OCI-LY7 (cell line): ENCODE data around the gene ZNF883. TPM values are rescaled to one million over a fixed set of nuclear protein-coding genes. Genes with fewer than 3 reads are reported as not detected.
A peak's percentile ranks its signal among the peaks of the same experiment; 100 is the strongest.

Experiments used
- BruUV-seq: library from RNA; stranded (reverse); fragments of 400-500 nt; replicated peaks from 2 replicates; lab custom pipeline; 2021; lab: Mats Ljungman, UMichigan
- CTCF ChIA-PET: fragments of 300-600 bp; sonication (Branson Sonifier 250); formaldehyde crosslinking; loops from one replicate; lab custom pipeline; 2022; ENCODE audit warnings: antibody characterized with exemption; ENCODE audit not compliant: unreplicated experiment; lab: Charles Lee
- POLR2A ChIA-PET: fragments of 300-600 bp; sonication (Branson Sonifier 250); formaldehyde crosslinking; loops from one replicate; lab custom pipeline; 2022; ENCODE audit warnings: antibody characterized with exemption; lab: Charles Lee
- DNase-seq: peaks from one replicate; pipeline ENCODE4 v3.0.0-alpha.2; 2015; ENCODE audit warnings: low spot score
- H2AFZ ChIP-seq: fragments of 200-600 bp; sonication (generic), shearing (Covaris generic); 2 replicates; pipeline ENCODE4 v1.6.1; 2014; ENCODE audit warnings: mild to moderate bottlenecking, antibody characterized with exemption, low read length, moderate library complexity
- H3K27ac ChIP-seq: fragments of 200-600 bp; sonication (generic); 2 replicates; pipeline ENCODE4 v1.5.1; 2014; ENCODE audit warnings: mixed run types, low read depth, mild to moderate bottlenecking, moderate library complexity, low read length, inconsistent platforms; ENCODE audit not compliant: poor library complexity, severe bottlenecking
- H3K36me3 ChIP-seq: fragments of 200-600 bp; sonication (generic); 2 replicates; pipeline ENCODE4 v1.6.1; 2014; ENCODE audit warnings: mild to moderate bottlenecking, antibody characterized with exemption, low read length, moderate library complexity, mixed read lengths; ENCODE audit not compliant: insufficient read depth
- H3K4me1 ChIP-seq: fragments of 200-600 bp; sonication (generic); 2 replicates; pipeline ENCODE4 v1.5.1; 2014; ENCODE audit warnings: mild to moderate bottlenecking, low read length; ENCODE audit not compliant: insufficient read depth, poor library complexity, severe bottlenecking
- H3K4me2 ChIP-seq: fragments of 200-600 bp; sonication (generic); 2 replicates; pipeline ENCODE4 v1.6.1; 2014; ENCODE audit warnings: mild to moderate bottlenecking, low read length
- H3K4me3 ChIP-seq: fragments of 200-600 bp; sonication (generic); 2 replicates; pipeline ENCODE4 v1.5.1; 2014; ENCODE audit warnings: mild to moderate bottlenecking, low read depth, low read length; ENCODE audit not compliant: poor library complexity, severe bottlenecking
- H3K79me2 ChIP-seq: fragments of 200-600 bp; sonication (generic); 2 replicates; pipeline ENCODE4 v1.6.1; 2016; ENCODE audit warnings: low read depth, mild to moderate bottlenecking, low read length, moderate library complexity, mixed read lengths; ENCODE audit not compliant: insufficient read depth
- H3K9me2 ChIP-seq: fragments of 200-600 bp; sonication (generic); 2 replicates; pipeline ENCODE4 v1.6.1; 2016; ENCODE audit warnings: mild to moderate bottlenecking, low read length, mixed read lengths; ENCODE audit not compliant: insufficient read depth
- H3K9me3 ChIP-seq: fragments of 200-600 bp; sonication (generic); 2 replicates; pipeline ENCODE4 v1.6.1; 2014; ENCODE audit warnings: mild to moderate bottlenecking, mixed run types, low read length, mixed read lengths
- H4K20me1 ChIP-seq: fragments of 200-600 bp; sonication (generic); 2 replicates; pipeline ENCODE4 v1.6.1; 2014; ENCODE audit warnings: mild to moderate bottlenecking, antibody characterized with exemption, low read length, moderate library complexity, mixed read lengths; ENCODE audit not compliant: insufficient read depth
- CTCF ChIP-seq: fragments of 200-600 bp; sonication (generic); conservative IDR thresholded peaks from 2 replicates; pipeline ENCODE4 v1.5.1; 2014; ENCODE audit warnings: mild to moderate bottlenecking, antibody characterized with exemption, low read length, moderate library complexity, mixed read lengths
- EZH2phosphoT487 ChIP-seq: fragments of 200-600 bp; sonication (generic); IDR thresholded peaks from 2 replicates; pipeline ENCODE4 v1.6.1; 2018; ENCODE audit warnings: low read depth, borderline replicate concordance, mild to moderate bottlenecking, mixed run types, antibody characterized with exemption, low read length, moderate library complexity, mixed read lengths
- intact Hi-C: fragments of 100-400 bp; cut with micrococcal nuclease; formaldehyde crosslinking; loops from one replicate; pipeline ENCODE4 v1.10.0; 2022; ENCODE audit not compliant: unreplicated experiment
- total RNA-seq, 2 experiments: library from RNA; depleted of rRNA in 1 of 2; stranded (reverse); fragments of >200 nt in 1 of 2; shearing (Covaris generic) in 1 of 2; gene quantifications; 2 replicates each; pipeline ENCODE4 v1.2.3, GENCODE V29; 2014 to 2022

Gene ZNF883
- total RNA-seq, 2 experiments from 2014 or later, result not detected

DNA sequence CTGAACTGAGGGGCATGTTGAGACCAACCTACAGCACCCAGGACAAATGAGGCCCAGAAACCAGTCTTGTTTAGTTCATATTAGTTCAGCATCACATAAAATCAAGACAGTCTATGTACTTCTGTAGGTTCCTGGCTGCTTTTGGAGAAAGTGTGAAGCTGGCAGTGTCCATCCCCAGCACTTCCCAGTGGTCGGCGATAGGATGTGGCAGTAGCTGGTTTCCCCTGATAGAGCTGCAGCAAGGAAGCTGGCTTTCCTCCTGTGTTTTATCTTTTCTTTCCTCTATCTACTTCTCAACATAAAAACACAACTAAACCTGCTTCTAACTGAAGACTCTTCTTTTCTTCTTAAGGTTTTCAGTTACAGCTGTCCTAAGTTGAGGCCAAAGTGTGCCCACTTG, 78.3 kb downstream of the ZNF883 start:
- Histone ChIP-seq H3K36me3 (no peaks in the 10 kb centered on the region), H3K27ac (no peak overlapping the region), H3K9me3 (no peaks in the 10 kb centered on the region), H3K9me2 (no peaks in the 10 kb centered on the region), H3K79me2 (no peaks in the 10 kb centered on the region), H3K4me3 (no peak overlapping the region), H3K4me2 (no peak overlapping the region), H4K20me1 (no peaks in the 10 kb centered on the region), H2AFZ (no peak overlapping the region), H3K4me1 (no peaks in the 10 kb centered on the region)
- ChIA-PET CTCF (no interaction called here), POLR2A (no interaction called here)
- intact Hi-C loops, result no loop called here
- no peak for TF ChIP-seq EZH2phosphoT487
- TF ChIP-seq CTCF, result no peak
- DNase-seq, result no peak
- no TSS peak for BruUV-seq

GRCh38 chr9:112925058-112925641, 86.8 kb downstream of the ZNF883 start:
- H3K36me3 ChIP-seq, result no peaks in the 10 kb centered on the region
- ChIA-PET CTCF (no interaction called here), POLR2A (no interaction called here)
- no TSS peak for BruUV-seq
- H2AFZ ChIP-seq, result no peak overlapping the region
- no peak overlapping the region for H3K4me3 ChIP-seq
- no peaks in the 10 kb centered on the region for H3K79me2 ChIP-seq
- no peaks in the 10 kb centered on the region for H3K9me3 ChIP-seq
- intact Hi-C loops, result no loop called here
- no peak overlapping the region for H3K27ac ChIP-seq
- no peak for DNase-seq
- H4K20me1 ChIP-seq, result no peaks in the 10 kb centered on the region
- no peak overlapping the region for H3K4me2 ChIP-seq
- no peaks in the 10 kb centered on the region for H3K9me2 ChIP-seq
- no peaks in the 10 kb centered on the region for H3K4me1 ChIP-seq
- TF ChIP-seq EZH2phosphoT487, result no peak
- peak; percentile 26; the same call in 1 of the 2 replicates for TF ChIP-seq CTCF

GRCh38 chr9:112921549-112921948, 90.4 kb downstream of the ZNF883 start:
- BruUV-seq, result no TSS peak
- intact Hi-C loops, result loop anchor here (5.0 kb wide), 1 partner anchor 51 kb away; no protein-coding TSS in a partner anchor
- peak; percentile 44 for DNase-seq
- Histone ChIP-seq H3K27ac (no peak overlapping the region), H3K4me2 (no peak overlapping the region), H3K4me3 (no peak overlapping the region), H3K36me3 (no peaks in the 10 kb centered on the region), H3K4me1 (no peaks in the 10 kb centered on the region), H2AFZ (no peak overlapping the region), H4K20me1 (no peaks in the 10 kb centered on the region), H3K79me2 (no peaks in the 10 kb centered on the region), H3K9me3 (no peaks in the 10 kb centered on the region), H3K9me2 (no peaks in the 10 kb centered on the region)
- ChIA-PET POLR2A (interaction anchor here (0.6 kb wide), 2 partner anchors 29 to 78 kb away, joined by 3 to 4 read pairs; no protein-coding TSS in a partner anchor), CTCF (no interaction called here)
- TF ChIP-seq EZH2phosphoT487 (no peak), CTCF (peak; percentile 75)
